Astrocyte of the spinal cord (primary cell): ENCODE results near the gene CXXC4.

Source experiments
- DNase-seq: peaks from one replicate; pipeline ENCODE4 v3.0.0; 2011; ENCODE audit warnings: low read depth, low spot score
- H3K4me3 ChIP-seq: 2 replicates; pipeline ENCODE4 v1.5.1; 2011; ENCODE audit warnings: low read depth, mild to moderate bottlenecking, low read length, moderate library complexity
- CTCF ChIP-seq: IDR thresholded peaks from 2 replicates; pipeline ENCODE4 v1.5.1; 2012; ENCODE audit warnings: low read depth, mild to moderate bottlenecking, low read length, inconsistent platforms
- in situ Hi-C: cut with HindIII; loops from 2 replicates; pipeline ENCODE4 v1.10.0; 2017; ENCODE audit warnings: low sequenced_read_pairs

CXXC4 gene

GRCh38 chr4:104524026-104524425 is 29.3 kb upstream of the CXXC4 start:
- no peak for TF ChIP-seq CTCF
- in situ Hi-C loops = no loop called here
- no peak overlapping the region for H3K4me3 ChIP-seq
- no peak for DNase-seq

DNA sequence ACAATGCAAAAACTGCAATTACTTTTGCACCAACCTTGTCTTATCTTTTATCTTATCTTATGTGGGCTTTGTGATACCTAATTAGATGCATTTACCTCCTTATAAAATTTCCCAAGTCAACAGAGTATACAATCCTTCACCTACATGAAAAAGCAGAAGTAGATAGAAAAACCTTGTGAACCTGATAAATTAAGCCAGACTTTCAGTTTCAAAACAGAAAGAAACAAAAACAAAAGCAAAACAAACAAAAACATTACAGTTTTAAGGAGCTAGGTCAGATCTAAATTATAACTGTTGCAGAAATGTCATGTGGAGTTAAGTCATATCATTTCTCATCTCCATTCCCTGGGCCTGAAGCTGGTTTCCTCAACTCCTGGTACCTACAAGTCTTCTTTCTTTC is 24.9 kb upstream of the CXXC4 start:
- no peak for DNase-seq
- TF ChIP-seq CTCF = no peak
- H3K4me3 ChIP-seq = no peak overlapping the region
- in situ Hi-C loops = no loop called here

DNA sequence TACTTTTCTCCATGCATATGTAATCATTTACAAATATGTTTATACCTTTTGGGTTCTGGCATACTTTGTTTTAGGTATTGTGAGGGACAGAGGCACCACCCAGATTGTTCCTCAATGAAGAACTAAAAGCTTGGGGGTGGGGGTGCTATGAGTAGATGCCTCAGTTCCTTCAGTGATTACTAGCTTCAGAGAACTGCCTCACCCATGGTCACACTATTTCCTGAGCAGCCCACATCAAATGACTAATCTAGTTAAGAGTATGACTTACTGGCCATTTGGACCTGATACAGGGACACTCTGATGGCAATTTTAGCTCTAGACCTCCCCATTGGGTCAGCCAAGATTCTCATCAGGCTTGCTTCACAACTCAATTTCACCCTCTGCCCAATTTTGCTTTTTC is 22.2 kb upstream of the CXXC4 start:
- in situ Hi-C loops = no loop called here
- DNase-seq = no peak
- no peak for TF ChIP-seq CTCF
- H3K4me3 ChIP-seq = no peak overlapping the region

GRCh38 chr4:104508224-104508623 is 13.5 kb upstream of the CXXC4 start:
- DNase-seq = no peak
- H3K4me3 ChIP-seq = no peak overlapping the region
- TF ChIP-seq CTCF = no peak
- in situ Hi-C loops = no loop called here

GRCh38 chr4:104507112-104507511 is 12.4 kb upstream of the CXXC4 start:
- in situ Hi-C loops = no loop called here
- no peak overlapping the region for H3K4me3 ChIP-seq
- no peak for TF ChIP-seq CTCF
- DNase-seq = no peak

GRCh38 chr4:104504536-104504935 is 9.8 kb upstream of the CXXC4 start:
- in situ Hi-C loops = no loop called here
- H3K4me3 ChIP-seq = no peak overlapping the region
- DNase-seq = no peak
- TF ChIP-seq CTCF = no peak

DNA sequence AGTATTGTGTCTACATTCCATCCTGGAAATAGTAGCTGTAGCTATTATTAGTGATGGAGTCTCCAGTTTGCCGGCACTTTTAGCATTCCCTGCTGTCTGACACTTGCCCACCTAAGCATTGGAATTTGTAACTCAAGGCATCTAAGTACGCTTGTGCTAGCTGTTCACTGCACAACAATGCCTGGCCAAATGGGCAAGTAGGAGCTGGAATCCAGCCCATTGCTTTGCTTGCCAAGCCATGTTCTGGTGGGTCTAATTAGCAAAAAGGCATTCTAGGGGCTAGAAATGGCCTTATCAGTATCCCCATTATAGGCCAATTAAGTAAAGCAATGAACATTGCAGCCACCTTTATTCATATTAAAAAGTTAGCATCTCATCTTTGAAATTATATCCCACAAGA is 7.8 kb upstream of the CXXC4 start:
- H3K4me3 ChIP-seq = no peak overlapping the region
- DNase-seq = no peak
- in situ Hi-C loops = no loop called here
- no peak for TF ChIP-seq CTCF
